ENCODE measurements around the gene ZCCHC7. TPM values are rescaled to one million over a fixed set of nuclear protein-coding genes. Genes with fewer than 3 reads are reported as not detected.
A peak's percentile ranks its signal among the peaks of the same experiment; 100 is the strongest.

The ZCCHC7 gene
- total and polyA plus RNA-seq, 4 experiments from 2014 or later = 30.1 to 43.9 (median 38.8) TPM

DNA sequence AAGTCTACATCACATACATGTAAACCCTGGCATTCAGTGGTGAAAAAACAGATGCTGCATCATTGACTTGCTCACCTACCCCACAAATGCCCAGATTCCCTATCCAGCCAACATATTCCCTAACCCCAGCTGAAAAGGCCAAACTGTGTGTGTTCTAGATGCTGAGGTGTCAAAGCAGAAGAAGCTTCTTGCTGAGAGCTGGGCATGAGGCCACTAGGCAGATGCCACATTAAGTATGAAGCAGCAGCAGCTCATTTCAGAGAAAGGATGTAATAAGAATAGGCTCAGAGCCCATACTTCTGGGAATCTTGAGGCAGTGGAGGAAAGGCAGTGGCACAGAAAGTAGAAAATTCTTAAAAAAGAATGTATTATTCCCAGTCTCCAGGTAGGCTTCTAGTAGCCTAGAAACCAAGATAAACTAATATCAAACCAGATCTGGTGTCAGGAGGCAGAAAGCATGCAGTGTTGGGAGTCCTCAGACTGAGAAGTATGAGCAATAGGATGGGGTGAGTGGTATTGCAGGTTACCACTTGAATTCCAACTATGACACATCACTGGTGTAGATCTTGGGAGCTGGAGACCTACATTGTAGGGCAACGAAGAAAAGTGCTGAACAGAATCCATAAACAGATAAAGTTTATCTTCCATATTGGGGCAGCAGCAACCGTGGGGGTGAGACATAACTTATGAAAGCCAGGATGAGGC lies 230.3 kb downstream of the ZCCHC7 start:
- H3K4me1 Mint-ChIP-seq = peaks cover 0 to 1% (median 0%) of the 10 kb centered on the region in 4 donors
- CTCF ChIA-PET (ENCODE audit: partially characterized antibody) = interaction anchor here (0.6 to 1.6 kb wide), 3 partner anchors 11 to 354 kb away, joined by 3 to 5 read pairs (median 3); no protein-coding TSS in a partner anchor
- no peaks in the 10 kb centered on the region for H3K9me3 Mint-ChIP-seq
- no peaks in the 10 kb centered on the region for H3K9me3 ChIP-seq (ENCODE audit: control insufficient read depth in 1 of 2, low read length in 2 of 2)
- POLR2A ChIA-PET (ENCODE audit: partially characterized antibody) = no interaction called here
- H3K4me1 ChIP-seq (ENCODE audit: insufficient read depth, low read length) = no peaks in the 10 kb centered on the region
- H3K27ac ChIP-seq (ENCODE audit: low read depth, low read length) = no peak overlapping the region
- peaks cover 37 to 44% of the 10 kb centered on the region in 2 donors for H3K36me3 Mint-ChIP-seq
- no peak for DNase-seq
- no peaks in the 10 kb centered on the region for H3K27me3 Mint-ChIP-seq
- no peak overlapping the region for H3K4me3 ChIP-seq (ENCODE audit: low read length in 2 of 2)
- no peaks in the 10 kb centered on the region for H3K36me3 ChIP-seq (ENCODE audit: insufficient read depth, low read length)
- intact Hi-C loops (cut with micrococcal nuclease) = no loop called here
- H3K27me3 ChIP-seq (ENCODE audit: insufficient read depth, low read length) = no peaks in the 10 kb centered on the region
- no peak overlapping the region for H3K4me3 Mint-ChIP-seq
- peak overlapping the region in 1 of 7 donors; percentile 41 for H3K27ac Mint-ChIP-seq

GRCh38 chr9:37353791-37354190 lies 233.4 kb downstream of the ZCCHC7 start:
- no peaks in the 10 kb centered on the region for H3K36me3 ChIP-seq (ENCODE audit: insufficient read depth, low read length)
- no peaks in the 10 kb centered on the region for H3K9me3 ChIP-seq (ENCODE audit: control insufficient read depth in 1 of 2, low read length in 2 of 2)
- intact Hi-C loops (cut with micrococcal nuclease) = no loop called here
- DNase-seq = no peak
- Mint-ChIP-seq H3K4me3 (no peak overlapping the region), H3K4me1 (peaks cover 0 to 1% (median 0%) of the 10 kb centered on the region in 4 donors), H3K27me3 (no peaks in the 10 kb centered on the region), H3K36me3 (peaks cover 52% of the 10 kb centered on the region in 2 donors), H3K9me3 (peaks cover 0 to 1% (median 0%) of the 10 kb centered on the region in 8 donors), H3K27ac (peak overlapping the region in 3 of 7 donors; percentile 20 to 58 (median 46))
- H3K4me1 ChIP-seq (ENCODE audit: insufficient read depth, low read length) = no peaks in the 10 kb centered on the region
- CTCF ChIA-PET (ENCODE audit: partially characterized antibody) = no interaction called here
- no peak overlapping the region for H3K4me3 ChIP-seq (ENCODE audit: low read length in 2 of 2)
- H3K27me3 ChIP-seq (ENCODE audit: insufficient read depth, low read length) = no peaks in the 10 kb centered on the region
- POLR2A ChIA-PET (ENCODE audit: partially characterized antibody) = no interaction called here
- H3K27ac ChIP-seq (ENCODE audit: low read depth, low read length) = no peak overlapping the region

DNA sequence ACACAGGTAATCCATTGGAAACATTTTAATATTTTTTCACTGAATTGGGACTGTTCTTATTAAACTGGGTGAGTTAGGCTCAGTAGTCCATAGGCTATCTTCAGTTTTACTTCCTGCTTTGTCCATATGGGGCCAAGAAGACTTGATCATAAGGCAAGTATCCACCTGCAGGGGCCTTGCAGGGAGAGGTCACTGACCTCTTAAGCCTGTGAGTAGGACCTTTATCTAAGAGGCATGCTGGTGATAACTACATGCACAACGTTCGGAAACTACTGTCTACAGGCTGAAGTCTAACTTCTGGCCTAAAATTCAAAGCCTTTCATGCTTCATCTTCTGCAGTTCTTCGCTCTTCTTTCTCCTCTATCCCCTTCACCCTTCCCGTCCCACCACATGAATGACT lies 242.1 kb downstream of the ZCCHC7 start:
- Mint-ChIP-seq H3K4me1 (no peaks in the 10 kb centered on the region), H3K27ac (peak overlapping the region in 1 of 7 donors; percentile 11), H3K27me3 (no peaks in the 10 kb centered on the region), H3K36me3 (peaks cover 5 to 16% of the 10 kb centered on the region in 2 donors), H3K9me3 (peaks cover 0 to 2% (median 0%) of the 10 kb centered on the region in 8 donors), H3K4me3 (peak overlapping the region in 1 of 8 donors; percentile 39)
- intact Hi-C loops (cut with micrococcal nuclease) = no loop called here
- Histone ChIP-seq H3K4me3 (ENCODE audit: low read length in 2 of 2) (no peak overlapping the region), H3K27ac (ENCODE audit: low read depth, low read length) (no peak overlapping the region), H3K4me1 (ENCODE audit: insufficient read depth, low read length) (no peaks in the 10 kb centered on the region), H3K9me3 (ENCODE audit: control insufficient read depth in 1 of 2, low read length in 2 of 2) (no peaks in the 10 kb centered on the region), H3K36me3 (ENCODE audit: insufficient read depth, low read length) (no peaks in the 10 kb centered on the region), H3K27me3 (ENCODE audit: insufficient read depth, low read length) (no peaks in the 10 kb centered on the region)
- ChIA-PET POLR2A (ENCODE audit: partially characterized antibody) (no interaction called here), CTCF (ENCODE audit: partially characterized antibody) (interaction anchor here (0.7 kb wide), 2 partner anchors 12 to 415 kb away, joined by 4 to 5 read pairs; no protein-coding TSS in a partner anchor)
- DNase-seq = no peak

DNA sequence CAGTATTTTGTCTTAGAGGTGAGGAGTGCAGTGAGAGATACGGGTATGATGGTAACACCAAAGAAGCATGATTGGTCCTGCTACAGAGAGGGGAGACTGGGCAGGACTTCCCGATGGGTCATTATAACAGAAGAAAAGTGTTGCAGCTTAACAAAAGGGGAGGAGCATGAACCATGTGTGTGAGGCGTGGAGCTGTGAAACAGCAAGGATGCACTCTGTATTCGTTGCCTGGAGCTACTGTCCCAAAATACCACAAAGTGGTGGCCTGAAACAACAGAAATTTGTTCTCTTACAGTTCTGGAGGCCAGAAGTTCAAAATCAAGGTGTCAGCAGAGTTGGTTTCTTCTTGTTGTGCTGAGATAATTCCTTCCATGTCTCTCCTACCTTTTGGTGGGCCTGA lies 242.8 kb downstream of the ZCCHC7 start:
- no peak for DNase-seq
- Histone ChIP-seq H3K9me3 (ENCODE audit: control insufficient read depth in 1 of 2, low read length in 2 of 2) (no peaks in the 10 kb centered on the region), H3K36me3 (ENCODE audit: insufficient read depth, low read length) (no peaks in the 10 kb centered on the region), H3K27me3 (ENCODE audit: insufficient read depth, low read length) (no peaks in the 10 kb centered on the region), H3K4me1 (ENCODE audit: insufficient read depth, low read length) (no peaks in the 10 kb centered on the region), H3K27ac (ENCODE audit: low read depth, low read length) (no peak overlapping the region), H3K4me3 (ENCODE audit: low read length in 2 of 2) (no peak overlapping the region)
- no peak overlapping the region for H3K27ac Mint-ChIP-seq
- intact Hi-C loops (cut with micrococcal nuclease) = no loop called here
- H3K4me1 Mint-ChIP-seq = no peaks in the 10 kb centered on the region
- no peaks in the 10 kb centered on the region for H3K27me3 Mint-ChIP-seq
- POLR2A ChIA-PET (ENCODE audit: partially characterized antibody) = no interaction called here
- no peak overlapping the region for H3K4me3 Mint-ChIP-seq
- H3K9me3 Mint-ChIP-seq = peaks cover 0 to 2% (median 0%) of the 10 kb centered on the region in 8 donors
- H3K36me3 Mint-ChIP-seq = peaks cover 3 to 16% of the 10 kb centered on the region in 2 donors
- CTCF ChIA-PET (ENCODE audit: partially characterized antibody) = interaction anchor here (1.1 to 1.8 kb wide), 2 partner anchors 13 to 367 kb away, joined by 3 to 10 read pairs; no protein-coding TSS in a partner anchor

GRCh38 chr9:37364136-37364535 lies 243.8 kb downstream of the ZCCHC7 start:
- Mint-ChIP-seq H3K4me1 (no peaks in the 10 kb centered on the region), H3K9me3 (peaks cover 0 to 2% (median 0%) of the 10 kb centered on the region in 8 donors), H3K27ac (no peak overlapping the region), H3K4me3 (no peak overlapping the region), H3K36me3 (peaks cover 1 to 11% of the 10 kb centered on the region in 2 donors), H3K27me3 (no peaks in the 10 kb centered on the region)
- Histone ChIP-seq H3K36me3 (ENCODE audit: insufficient read depth, low read length) (no peaks in the 10 kb centered on the region), H3K27me3 (ENCODE audit: insufficient read depth, low read length) (no peaks in the 10 kb centered on the region), H3K27ac (ENCODE audit: low read depth, low read length) (no peak overlapping the region), H3K4me3 (ENCODE audit: low read length in 2 of 2) (no peak overlapping the region), H3K9me3 (ENCODE audit: control insufficient read depth in 1 of 2, low read length in 2 of 2) (no peaks in the 10 kb centered on the region), H3K4me1 (ENCODE audit: insufficient read depth, low read length) (no peaks in the 10 kb centered on the region)
- intact Hi-C loops (cut with micrococcal nuclease) = loop anchor here (1.0 kb wide), 1 partner anchor 368 kb away; no protein-coding TSS in a partner anchor
- DNase-seq = no peak
- CTCF ChIA-PET (ENCODE audit: partially characterized antibody) = interaction anchor here (1.0 to 1.8 kb wide), 3 partner anchors 11 to 368 kb away, joined by 3 to 10 read pairs (median 3); no protein-coding TSS in a partner anchor
- POLR2A ChIA-PET (ENCODE audit: partially characterized antibody) = no interaction called here

GRCh38 chr9:37364751-37365360 lies 244.5 kb downstream of the ZCCHC7 start:
- peak overlapping the region in 1 of 7 donors; percentile 15 for H3K27ac Mint-ChIP-seq
- no peak overlapping the region for H3K4me3 Mint-ChIP-seq
- Histone ChIP-seq H3K4me3 (ENCODE audit: low read length in 2 of 2) (no peak overlapping the region), H3K27me3 (ENCODE audit: insufficient read depth, low read length) (no peaks in the 10 kb centered on the region), H3K27ac (ENCODE audit: low read depth, low read length) (no peak overlapping the region), H3K36me3 (ENCODE audit: insufficient read depth, low read length) (no peaks in the 10 kb centered on the region), H3K9me3 (ENCODE audit: control insufficient read depth in 1 of 2, low read length in 2 of 2) (no peaks in the 10 kb centered on the region), H3K4me1 (ENCODE audit: insufficient read depth, low read length) (no peaks in the 10 kb centered on the region)
- peak in 3 of 5 donors; percentile 4 to 9 (median 6) for DNase-seq
- ChIA-PET POLR2A (ENCODE audit: partially characterized antibody) (no interaction called here), CTCF (ENCODE audit: partially characterized antibody) (interaction anchor here (1.0 to 1.8 kb wide), 2 partner anchors 11 to 369 kb away, joined by 3 to 10 read pairs; no protein-coding TSS in a partner anchor)
- H3K27me3 Mint-ChIP-seq = no peaks in the 10 kb centered on the region
- peaks cover 0 to 9% of the 10 kb centered on the region in 2 donors for H3K36me3 Mint-ChIP-seq
- H3K4me1 Mint-ChIP-seq = no peaks in the 10 kb centered on the region
- peaks cover 0 to 2% (median 0%) of the 10 kb centered on the region in 8 donors for H3K9me3 Mint-ChIP-seq
- intact Hi-C loops (cut with micrococcal nuclease) = loop anchor here (1.0 kb wide), 1 partner anchor 369 kb away; no protein-coding TSS in a partner anchor

DNA sequence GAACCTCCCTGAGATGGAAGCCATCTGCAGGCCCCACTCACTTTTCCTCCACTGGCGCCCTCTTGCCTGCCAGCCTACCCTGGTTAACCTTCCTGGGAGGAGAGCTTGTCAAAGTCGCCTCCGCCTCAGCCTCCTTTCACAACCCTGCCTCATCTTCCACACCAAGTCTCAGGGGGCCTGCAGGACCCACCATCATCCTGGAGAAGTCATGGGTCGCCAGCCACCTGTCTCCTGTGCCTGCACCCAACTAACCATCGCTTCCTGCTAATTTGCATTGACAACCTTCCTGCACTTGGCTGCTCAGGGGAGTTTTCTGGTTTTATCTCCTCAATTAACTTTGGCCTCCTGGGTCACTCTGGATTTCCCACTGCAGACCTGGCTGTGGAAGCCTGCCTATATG lies 249.3 kb downstream of the ZCCHC7 start:
- Mint-ChIP-seq H3K36me3 (no peaks in the 10 kb centered on the region), H3K27ac (no peak overlapping the region), H3K27me3 (peaks cover 4 to 5% of the 10 kb centered on the region in 2 donors), H3K4me3 (no peak overlapping the region), H3K4me1 (no peaks in the 10 kb centered on the region), H3K9me3 (no peaks in the 10 kb centered on the region)
- no peaks in the 10 kb centered on the region for H3K27me3 ChIP-seq (ENCODE audit: insufficient read depth, low read length)
- intact Hi-C loops (cut with micrococcal nuclease) = no loop called here
- no peaks in the 10 kb centered on the region for H3K4me1 ChIP-seq (ENCODE audit: insufficient read depth, low read length)
- no peak overlapping the region for H3K27ac ChIP-seq (ENCODE audit: low read depth, low read length)
- ChIA-PET POLR2A (ENCODE audit: partially characterized antibody) (no interaction called here), CTCF (ENCODE audit: partially characterized antibody) (no interaction called here)
- no peaks in the 10 kb centered on the region for H3K9me3 ChIP-seq (ENCODE audit: control insufficient read depth in 1 of 2, low read length in 2 of 2)
- no peak for DNase-seq
- no peaks in the 10 kb centered on the region for H3K36me3 ChIP-seq (ENCODE audit: insufficient read depth, low read length)
- H3K4me3 ChIP-seq (ENCODE audit: low read length in 2 of 2) = no peak overlapping the region

All from CD4-positive, alpha-beta memory T cell (primary cell).